Thyroid gland (tissue), 4 donors: ENCODE measurements around the gene TMED6. TPM values are rescaled to one million over a fixed set of nuclear protein-coding genes. Genes with fewer than 3 reads are reported as not detected.

Experiments used
- DNase-seq, 2 donors: peaks; one replicate each; pipeline ENCODE4 v3.0.0-alpha.2; 2019
- H3K27ac ChIP-seq, 3 donors: fragments of 200-600 bp; sonication (generic); 1 replicate in 2 of 3; 2 replicates in 1 of 3; pipeline ENCODE4 v1.5.1; 2016 to 2019; ENCODE audit warnings: mild to moderate bottlenecking in 1 of 3, moderate library complexity in 1 of 3
- H3K27me3 ChIP-seq: fragments of 200-600 bp; sonication (generic); one replicate; pipeline ENCODE4 v1.5.1; 2019
- H3K36me3 ChIP-seq, 2 donors: fragments of 200-600 bp; sonication (generic); one replicate each; pipeline ENCODE4 v1.5.1; 2016 to 2019
- H3K4me1 ChIP-seq, 2 donors: fragments of 200-600 bp; sonication (generic); one replicate each; pipeline ENCODE4 v1.5.1; 2017 to 2019
- H3K4me3 ChIP-seq, 3 donors: fragments of 200-600 bp; sonication (generic); replicated peaks in 1 of 3; 1 replicate in 2 of 3; 2 replicates in 1 of 3; pipeline ENCODE4 v1.5.1; 2016; ENCODE audit warnings: mild to moderate bottlenecking in 1 of 3
- H3K9me3 ChIP-seq: fragments of 200-600 bp; sonication (generic); one replicate; pipeline ENCODE4 v1.5.1; 2017
- POLR2A ChIP-seq, 2 donors: fragments of 450-650 bp; IDR thresholded peaks; one replicate each; pipeline ENCODE4 v1.6.1; 2017; ENCODE audit warnings: antibody characterized with exemption in 2 of 2, mild to moderate bottlenecking in 2 of 2, moderate library complexity in 1 of 2
- WGBS, 2 donors: methylation state at CpG; one replicate each; pipeline ENCODE4 v1.1.5; 2017; 5-methylcytosine and 5-hydroxymethylcytosine counted together
- intact Hi-C: fragments of 100-400 bp; cut with DNase I; formaldehyde crosslinking; loops from one replicate; pipeline ENCODE4 v1.15.1; 2023
- total RNA-seq, 4 donors: library from RNA; depleted of rRNA; stranded (reverse); fragments of >200 nt; gene quantifications; one replicate each; pipeline ENCODE4 v1.2.3, GENCODE V29; 2016
- TF ChIP-seq, protein P1 (sequence below), 6 experiments: fragments of 200-600 bp in 3 of 6; fragments of 450-650 bp in 3 of 6; sonication (generic) in 3 of 6; IDR thresholded peaks; one replicate each; pipeline ENCODE4 v1.5.1; 2016 to 2019; ENCODE audit warnings: antibody characterized with exemption in 6 of 6, mild to moderate bottlenecking in 2 of 6, inconsistent platforms in 1 of 6, moderate library complexity in 1 of 6

The TMED6 gene
- total RNA-seq, 4 donors from 2014 or later, result 4.1 TPM; not detected in 3

DNA sequence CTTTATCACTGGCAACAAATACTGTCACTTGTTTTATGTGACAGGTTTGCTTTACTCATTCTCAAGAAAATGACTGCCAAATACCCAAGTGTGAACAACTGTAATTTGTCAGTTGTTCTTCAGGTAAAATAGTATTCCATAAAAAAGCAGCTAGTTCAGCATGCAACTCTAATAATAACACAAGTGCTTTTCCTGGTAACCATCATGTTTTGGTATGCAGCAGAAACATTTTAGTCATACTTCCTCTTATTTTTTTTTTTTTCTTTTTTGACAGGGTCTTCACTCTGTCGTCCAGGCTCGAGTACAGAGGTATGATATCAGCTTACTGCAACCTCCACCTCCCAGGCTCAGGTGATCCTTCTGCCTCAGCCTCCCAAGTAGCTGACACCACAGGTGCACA lies 29.6 kb upstream of the TMED6 start:
- Histone ChIP-seq H3K27ac (no peak overlapping the region), H3K27me3 (no peaks in the 10 kb centered on the region), H3K9me3 (no peaks in the 10 kb centered on the region), H3K4me3 (no peak overlapping the region), H3K4me1 (peaks cover 8 to 9% of the 10 kb centered on the region in 2 donors), H3K36me3 (peaks cover 31 to 35% of the 10 kb centered on the region in 2 donors)
- TF ChIP-seq, protein P1, sequence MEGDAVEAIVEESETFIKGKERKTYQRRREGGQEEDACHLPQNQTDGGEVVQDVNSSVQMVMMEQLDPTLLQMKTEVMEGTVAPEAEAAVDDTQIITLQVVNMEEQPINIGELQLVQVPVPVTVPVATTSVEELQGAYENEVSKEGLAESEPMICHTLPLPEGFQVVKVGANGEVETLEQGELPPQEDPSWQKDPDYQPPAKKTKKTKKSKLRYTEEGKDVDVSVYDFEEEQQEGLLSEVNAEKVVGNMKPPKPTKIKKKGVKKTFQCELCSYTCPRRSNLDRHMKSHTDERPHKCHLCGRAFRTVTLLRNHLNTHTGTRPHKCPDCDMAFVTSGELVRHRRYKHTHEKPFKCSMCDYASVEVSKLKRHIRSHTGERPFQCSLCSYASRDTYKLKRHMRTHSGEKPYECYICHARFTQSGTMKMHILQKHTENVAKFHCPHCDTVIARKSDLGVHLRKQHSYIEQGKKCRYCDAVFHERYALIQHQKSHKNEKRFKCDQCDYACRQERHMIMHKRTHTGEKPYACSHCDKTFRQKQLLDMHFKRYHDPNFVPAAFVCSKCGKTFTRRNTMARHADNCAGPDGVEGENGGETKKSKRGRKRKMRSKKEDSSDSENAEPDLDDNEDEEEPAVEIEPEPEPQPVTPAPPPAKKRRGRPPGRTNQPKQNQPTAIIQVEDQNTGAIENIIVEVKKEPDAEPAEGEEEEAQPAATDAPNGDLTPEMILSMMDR (IDR thresholded peaks at IDR 0.05), result no peak
- no peak for TF ChIP-seq POLR2A (IDR thresholded peaks at IDR 0.05)
- DNase-seq, result no peak
- 71 to 81% methylated on average over 2 of the region's 2 CpGs for WGBS, 2 donors
- intact Hi-C loops, result loop anchor here (10.0 kb wide), 1 partner anchor 46 kb away; the partner anchor contains the start of genes COG8, NIP7 and PDF

DNA sequence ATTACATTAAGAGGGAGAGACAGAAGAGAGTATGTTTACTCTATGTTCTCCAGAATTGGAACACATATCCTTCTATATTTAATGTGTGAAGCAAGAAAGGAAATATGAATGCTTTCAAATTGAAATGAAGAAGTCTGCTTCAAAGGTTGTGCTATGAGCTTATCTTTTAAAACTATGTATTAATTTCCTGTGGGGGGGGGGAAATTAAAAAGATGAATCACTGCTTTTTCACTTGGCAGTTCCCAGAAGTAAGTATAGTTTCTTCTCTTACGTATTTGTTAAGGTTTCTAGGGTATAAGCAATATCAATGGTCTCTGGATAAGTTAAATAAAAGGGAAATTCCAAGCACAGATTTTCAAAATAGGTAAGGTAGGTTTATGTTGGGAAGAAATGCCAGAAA lies 27.2 kb upstream of the TMED6 start:
- no peaks in the 10 kb centered on the region for H3K4me1 ChIP-seq
- peaks cover 31 to 35% of the 10 kb centered on the region in 2 donors for H3K36me3 ChIP-seq
- no peak overlapping the region for H3K27ac ChIP-seq
- H3K27me3 ChIP-seq, result no peaks in the 10 kb centered on the region
- TF ChIP-seq POLR2A (IDR thresholded peaks at IDR 0.05), result no peak
- TF ChIP-seq, protein P1 (IDR thresholded peaks at IDR 0.05), result no peak
- intact Hi-C loops, result no loop called here
- no peak for DNase-seq
- no peaks in the 10 kb centered on the region for H3K9me3 ChIP-seq
- H3K4me3 ChIP-seq, result no peak overlapping the region
- 79 to 88% methylated on average over 1 of the region's 1 CpG for WGBS, 2 donors

DNA sequence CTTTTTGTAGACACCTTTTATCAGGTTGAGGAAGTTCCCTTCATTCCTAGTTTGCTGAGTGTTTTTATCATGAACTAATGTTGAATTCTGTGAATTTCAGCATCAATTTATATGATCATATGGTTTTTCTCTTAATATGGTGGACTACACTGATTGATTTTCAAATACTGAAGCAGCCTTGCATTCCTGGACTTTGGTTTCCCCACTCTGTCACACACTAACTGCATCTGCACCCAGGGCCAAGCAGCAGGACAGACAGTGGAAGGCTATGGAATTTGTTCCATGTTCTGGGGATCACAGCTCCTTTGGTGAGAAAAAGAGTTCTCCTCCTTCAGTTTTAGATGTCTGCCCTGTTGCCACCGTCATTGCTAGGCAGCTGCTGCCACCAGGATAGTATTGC lies 26.4 kb upstream of the TMED6 start:
- peaks cover 31 to 35% of the 10 kb centered on the region in 2 donors for H3K36me3 ChIP-seq
- no peak overlapping the region for H3K4me3 ChIP-seq
- DNase-seq, result no peak
- no peak overlapping the region for H3K27ac ChIP-seq
- no peaks in the 10 kb centered on the region for H3K4me1 ChIP-seq
- 91 to 93% methylated on average over 1 of the region's 1 CpG for WGBS, 2 donors
- intact Hi-C loops, result no loop called here
- H3K27me3 ChIP-seq, result no peaks in the 10 kb centered on the region
- H3K9me3 ChIP-seq, result no peaks in the 10 kb centered on the region
- TF ChIP-seq POLR2A (IDR thresholded peaks at IDR 0.05), result no peak
- TF ChIP-seq, protein P1 (IDR thresholded peaks at IDR 0.05), result no peak

DNA sequence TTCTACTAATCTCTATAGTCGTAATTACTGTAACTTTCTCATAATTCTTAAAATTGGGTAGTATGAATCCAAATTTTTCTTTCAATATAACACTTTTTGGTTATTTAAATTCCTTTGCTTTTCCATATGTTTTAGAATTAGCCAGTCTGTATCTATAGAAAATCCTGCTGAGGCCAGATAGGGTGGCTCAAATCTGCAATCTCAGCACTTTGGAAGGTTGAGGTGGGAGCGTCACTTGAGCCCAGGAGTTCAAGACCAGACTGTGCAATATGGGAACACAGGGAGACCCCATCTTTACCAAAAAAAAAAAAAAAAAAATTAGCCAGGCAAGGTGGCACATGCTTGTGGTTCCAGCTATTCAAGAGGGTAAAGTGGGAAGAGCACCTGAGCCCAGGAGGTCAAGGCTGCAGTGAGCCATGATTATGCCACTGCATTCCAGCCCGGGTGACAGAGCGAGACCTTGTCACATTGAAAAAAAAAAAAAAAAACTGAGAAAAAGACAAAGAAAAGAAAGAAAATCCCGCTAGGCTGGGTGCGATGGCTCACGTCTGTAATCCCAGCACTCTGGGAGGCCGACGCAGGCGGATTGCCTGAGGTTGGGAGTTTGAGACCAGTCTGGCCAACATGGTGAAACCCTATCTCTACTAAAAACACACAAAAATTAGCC lies 24.9 kb upstream of the TMED6 start:
- no peak for TF ChIP-seq POLR2A (IDR thresholded peaks at IDR 0.05)
- TF ChIP-seq, protein P1 (IDR thresholded peaks at IDR 0.05), result no peak

DNA sequence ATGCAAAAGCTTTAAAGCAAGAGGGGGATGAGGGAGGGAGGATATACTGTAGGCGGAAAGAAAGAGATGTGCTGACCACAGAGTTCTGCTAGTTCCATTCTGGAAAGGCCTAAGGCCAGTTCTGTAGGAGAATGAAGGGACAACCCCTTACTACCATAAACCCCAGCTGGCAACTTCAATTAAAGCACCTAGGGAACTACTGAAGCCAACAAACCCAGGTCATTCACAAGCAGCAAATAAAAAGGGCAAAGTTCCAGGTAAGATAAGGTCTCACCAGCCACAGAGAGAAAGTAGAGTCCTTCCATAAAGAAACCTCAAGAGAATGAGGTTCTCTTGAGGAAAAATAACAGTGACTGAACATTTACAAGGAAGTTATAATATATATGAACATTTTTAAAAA lies 21.4 kb upstream of the TMED6 start:
- TF ChIP-seq, protein P1 (IDR thresholded peaks at IDR 0.05), result no peak
- TF ChIP-seq POLR2A (IDR thresholded peaks at IDR 0.05), result no peak
- H3K4me1 ChIP-seq, result no peaks in the 10 kb centered on the region
- no peaks in the 10 kb centered on the region for H3K9me3 ChIP-seq
- H3K27ac ChIP-seq, result no peak overlapping the region
- intact Hi-C loops, result no loop called here
- H3K27me3 ChIP-seq, result no peaks in the 10 kb centered on the region
- DNase-seq, result no peak
- peaks cover 27 to 32% of the 10 kb centered on the region in 2 donors for H3K36me3 ChIP-seq
- 97% methylated on average over 1 of the region's 1 CpG for WGBS, 2 donors
- no peak overlapping the region for H3K4me3 ChIP-seq

More for the DNA sequence above, 24.9 kb upstream of the TMED6 start:
- Histone ChIP-seq H3K36me3 (peaks cover 19 to 26% of the 10 kb centered on the region in 2 donors), H3K4me3 (no peak overlapping the region), H3K27ac (no peak overlapping the region), H3K9me3 (no peaks in the 10 kb centered on the region), H3K27me3 (no peaks in the 10 kb centered on the region), H3K4me1 (no peaks in the 10 kb centered on the region)
- DNase-seq, result no peak
- intact Hi-C loops, result no loop called here
- WGBS, 2 donors, result 94% methylated on average over 10 of the region's 10 CpGs
